CD4-positive, CD25-positive, alpha-beta regulatory T cell (primary cell): Measurements from ENCODE around the gene RIPOR1. TPM values are rescaled to one million over a fixed set of nuclear protein-coding genes. Genes with fewer than 3 reads are reported as not detected.

ENCODE experiments used
- ATAC-seq, 2 donors: fragments of 150-1000 bp; cut with Tn5 transposase; one replicate each; pipeline ENCODE4 v1.10.0; 2021; ENCODE audit warnings: low read depth in 2 of 2, moderate number of reproducible peaks in 2 of 2, moderate library complexity in 1 of 2
- DNase-seq, 3 donors: peaks; one replicate each; pipeline versions ENCODE4 v3.0.0 to v3.0.0-alpha.2; 2012 to 2022; ENCODE audit warnings: mixed read lengths in 1 of 3
- H3K27ac ChIP-seq: one replicate; pipeline ENCODE4 v1.7.0; 2013; ENCODE audit warnings: mild to moderate bottlenecking, low read length; ENCODE audit not compliant: insufficient read depth, poor library complexity, severe bottlenecking
- H3K27me3 ChIP-seq: one replicate; pipeline ENCODE4 v1.7.0; 2013; ENCODE audit warnings: low read length; ENCODE audit not compliant: control insufficient read depth, insufficient read depth
- H3K36me3 ChIP-seq: one replicate; pipeline ENCODE4 v1.7.0; 2013; ENCODE audit warnings: mild to moderate bottlenecking, low read length, moderate library complexity; ENCODE audit not compliant: control insufficient read depth, insufficient read depth
- H3K4me1 ChIP-seq: 2 replicates; pipeline ENCODE4 v1.7.0; 2013; ENCODE audit warnings: mild to moderate bottlenecking, low read length; ENCODE audit not compliant: insufficient read depth, control insufficient read depth, poor library complexity, severe bottlenecking
- H3K4me3 ChIP-seq: one replicate; pipeline ENCODE4 v1.7.0; 2013; ENCODE audit warnings: low read depth, mild to moderate bottlenecking, low read length, moderate library complexity
- H3K9me3 ChIP-seq, 2 experiments: 1 replicate in 1 of 2; 2 replicates in 1 of 2; pipeline ENCODE4 v1.7.0; 2013; ENCODE audit warnings: low read length in 2 of 2, mild to moderate bottlenecking in 1 of 2, moderate library complexity in 1 of 2; ENCODE audit not compliant: control insufficient read depth in 2 of 2
- H3K27ac Mint-ChIP-seq, 3 donors: one replicate each; pipeline ENCODE4 v1.8.0; 2020 to 2022; ENCODE audit warnings: mild to moderate bottlenecking in 3 of 3, mixed read lengths in 3 of 3, moderate library complexity in 2 of 3
- H3K27me3 Mint-ChIP-seq: one replicate; pipeline ENCODE4 v1.8.0; 2022; ENCODE audit warnings: mild to moderate bottlenecking, mixed read lengths
- H3K36me3 Mint-ChIP-seq: one replicate; pipeline ENCODE4 v1.8.0; 2020; ENCODE audit warnings: mixed read lengths
- H3K4me1 Mint-ChIP-seq, 4 donors: one replicate each; pipeline ENCODE4 v1.8.0; 2020 to 2022; ENCODE audit warnings: mixed read lengths in 4 of 4, mild to moderate bottlenecking in 1 of 4
- H3K4me3 Mint-ChIP-seq, 4 donors: one replicate each; pipeline ENCODE4 v1.8.0; 2020 to 2022; ENCODE audit warnings: mild to moderate bottlenecking in 4 of 4, mixed read lengths in 4 of 4, moderate library complexity in 3 of 4
- H3K9me3 Mint-ChIP-seq, 7 donors: one replicate each; pipeline ENCODE4 v1.8.0; 2020 to 2022; ENCODE audit warnings: mixed read lengths in 7 of 7, mild to moderate bottlenecking in 3 of 7, moderate library complexity in 2 of 7
- polyA plus RNA-seq, 4 donors: library from polyadenylated mRNA; unstranded; fragments of 300-500 nt; fragmentation: Illumina TruSeq; gene quantifications; one replicate each; pipeline ENCODE4 v1.2.3, GENCODE V29; 2021
- total RNA-seq: library from RNA; stranded (reverse); gene quantifications from one replicate; pipeline ENCODE4 v1.2.3, GENCODE V29; 2022

RIPOR1 gene
- total and polyA plus RNA-seq, 5 donors from 2014 or later, result 0.91 to 16.6 (median 2.2) TPM

DNA sequence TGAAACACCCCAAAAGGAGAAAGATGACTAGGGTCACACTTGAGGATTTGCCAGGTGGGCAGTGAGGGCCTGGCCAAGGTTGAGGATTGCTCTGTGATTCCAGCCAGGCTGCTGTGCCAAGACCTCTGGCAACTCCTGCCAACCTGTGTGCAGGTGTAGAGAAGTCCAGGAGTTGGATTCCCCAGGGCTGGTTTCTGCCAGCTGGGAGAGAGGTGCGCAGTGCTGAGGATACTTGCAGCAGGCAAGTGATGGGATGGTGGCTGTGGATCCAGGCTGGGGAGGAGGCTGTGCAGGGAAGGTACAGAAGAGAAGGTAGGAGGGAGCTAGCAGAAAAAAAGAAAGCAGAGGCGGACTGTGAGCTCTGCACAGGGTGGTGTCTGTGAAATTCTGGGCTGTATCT is 6.6 kb downstream of the RIPOR1 start:
- Histone ChIP-seq H3K4me1 (peaks cover 25% of the 10 kb centered on the region), H3K27me3 (peaks cover 12% of the 10 kb centered on the region), H3K4me3 (no peak overlapping the region), H3K27ac (no peak overlapping the region), H3K9me3 (no peaks in the 10 kb centered on the region), H3K36me3 (no peaks in the 10 kb centered on the region)
- Mint-ChIP-seq H3K36me3 (no peaks in the 10 kb centered on the region), H3K27ac (peak overlapping the region in 2 of 3 donors; percentile 55 to 80), H3K9me3 (no peaks in the 10 kb centered on the region), H3K4me1 (peaks cover 0 to 58% (median 20%) of the 10 kb centered on the region in 4 donors), H3K4me3 (peak overlapping the region in 3 of 4 donors; percentile 66 to 92 (median 82)), H3K27me3 (peaks cover 53% of the 10 kb centered on the region)
- DNase-seq, result no peak
- ATAC-seq, result no peak

DNA sequence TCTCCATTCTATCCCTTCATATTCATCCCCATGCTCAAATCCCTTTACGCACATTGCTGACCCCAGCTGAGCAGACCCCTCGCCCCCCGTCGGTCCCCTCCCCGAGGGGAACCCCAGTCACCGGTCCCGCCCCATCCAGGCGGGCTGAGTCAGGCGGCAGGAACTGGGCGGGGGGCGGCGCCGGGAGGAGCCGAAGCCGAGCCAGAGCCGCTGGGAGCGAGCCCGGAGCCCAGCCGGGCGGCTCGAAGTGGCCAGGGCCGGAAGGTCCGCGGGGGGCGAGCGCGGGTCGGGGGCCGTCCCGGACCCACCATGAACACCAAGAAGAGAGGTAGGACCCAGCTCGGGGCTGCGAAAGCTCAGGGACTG is 8.6 kb downstream of the RIPOR1 start:
- H3K4me3 Mint-ChIP-seq, result peak overlapping the region; percentile 81 to 93 (median 84)
- peaks cover 18% of the 10 kb centered on the region for H3K4me1 ChIP-seq
- ATAC-seq, result peak; percentile 14 to 40
- H3K4me1 Mint-ChIP-seq, result peaks cover 2 to 62% (median 23%) of the 10 kb centered on the region in 4 donors
- peaks cover 35% of the 10 kb centered on the region for H3K27me3 Mint-ChIP-seq
- H3K9me3 Mint-ChIP-seq, result no peaks in the 10 kb centered on the region
- H3K36me3 ChIP-seq, result peaks cover 3% of the 10 kb centered on the region
- H3K36me3 Mint-ChIP-seq, result peaks cover 9% of the 10 kb centered on the region
- H3K27ac Mint-ChIP-seq, result peak overlapping the region; percentile 80 to 86 (median 85)
- DNase-seq, result peak in 1 of 3 donors; percentile 44
- H3K9me3 ChIP-seq, result no peaks in the 10 kb centered on the region
- H3K4me3 ChIP-seq, result no peak overlapping the region
- peaks cover 2% of the 10 kb centered on the region for H3K27me3 ChIP-seq
- H3K27ac ChIP-seq, result peak overlapping the region; percentile 78

DNA sequence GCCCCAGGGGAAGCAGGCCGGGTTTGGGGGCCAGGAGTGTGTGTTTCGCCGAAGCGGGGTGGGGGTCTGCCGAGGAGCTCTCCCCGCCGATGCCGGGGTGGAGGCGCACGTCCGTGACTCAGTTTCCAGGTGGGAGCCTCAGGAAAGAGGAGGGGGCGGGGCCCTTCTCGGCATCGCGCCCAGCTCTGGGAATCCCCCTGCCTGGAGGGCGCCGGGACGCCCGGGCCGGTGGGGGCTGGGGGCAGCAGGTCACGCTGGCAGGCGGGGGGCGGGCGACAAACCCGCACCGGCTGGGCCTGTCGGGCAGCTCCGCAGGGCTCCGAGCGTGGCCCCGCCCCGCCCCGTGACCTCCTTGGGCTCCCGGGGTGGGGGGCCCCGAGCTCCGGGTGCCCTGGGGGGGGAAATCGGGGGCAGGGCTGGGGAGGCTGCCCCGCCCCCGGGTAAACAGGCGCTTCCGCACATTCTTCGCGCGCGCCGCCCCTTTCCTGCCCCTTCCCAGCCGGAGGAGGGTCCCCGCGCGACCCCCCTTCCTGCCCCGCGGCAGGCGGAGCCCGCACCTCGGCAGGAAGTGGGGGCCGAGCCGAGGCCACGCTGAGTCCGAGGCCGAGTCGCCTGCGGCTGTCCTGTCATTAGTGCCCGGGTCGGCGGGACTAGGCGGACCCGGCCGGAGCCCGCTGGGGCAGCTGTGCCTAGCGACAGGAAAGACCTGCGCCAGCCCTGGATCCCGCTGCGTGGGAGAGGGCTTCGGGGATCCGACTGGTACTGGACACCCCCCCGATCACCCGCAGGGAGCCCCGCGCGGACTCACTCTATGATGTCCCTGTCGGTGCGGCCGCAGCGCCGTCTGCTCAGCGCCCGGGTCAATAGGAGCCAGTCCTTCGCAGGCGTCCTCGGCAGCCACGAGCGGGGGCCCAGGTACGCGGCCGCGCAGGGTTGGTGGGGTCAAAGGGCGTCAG is 9.3 kb downstream of the RIPOR1 start:
- Mint-ChIP-seq H3K4me1 (peaks cover 8 to 68% (median 27%) of the 10 kb centered on the region in 4 donors), H3K27me3 (peaks cover 33% of the 10 kb centered on the region), H3K4me3 (peak overlapping the region; percentile 53 to 87 (median 72)), H3K27ac (no peak overlapping the region), H3K36me3 (peaks cover 12% of the 10 kb centered on the region), H3K9me3 (no peaks in the 10 kb centered on the region)
- Histone ChIP-seq H3K4me3 (no peak overlapping the region), H3K4me1 (peaks cover 22% of the 10 kb centered on the region), H3K9me3 (no peaks in the 10 kb centered on the region), H3K27ac (peak overlapping the region; percentile 78), H3K27me3 (peaks cover 1% of the 10 kb centered on the region), H3K36me3 (peaks cover 3% of the 10 kb centered on the region)
- ATAC-seq (peak; percentile 44 to 50), DNase-seq (peak; percentile 63 to 76 (median 75))

DNA sequence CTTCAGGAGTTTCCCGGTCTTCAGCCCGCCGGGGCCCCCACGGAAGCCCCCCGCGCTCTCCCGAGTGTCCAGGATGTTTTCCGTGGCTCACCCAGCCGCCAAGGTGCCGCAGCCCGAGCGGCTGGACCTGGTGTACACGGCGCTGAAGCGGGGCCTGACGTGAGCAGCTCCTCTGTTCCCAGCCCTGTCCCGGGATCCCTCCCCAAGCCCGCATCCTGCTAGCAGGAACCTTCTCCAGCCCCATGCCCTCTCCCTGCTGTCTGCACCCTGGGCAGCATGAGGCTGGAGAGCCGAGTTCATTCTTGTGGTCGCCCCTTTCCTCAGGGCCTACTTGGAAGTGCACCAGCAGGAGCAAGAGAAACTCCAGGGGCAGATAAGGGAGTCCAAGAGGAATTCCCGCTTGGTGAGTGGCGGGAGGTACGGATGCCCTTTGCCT is 10.1 kb downstream of the RIPOR1 start:
- peaks cover 8 to 69% (median 28%) of the 10 kb centered on the region in 4 donors for H3K4me1 Mint-ChIP-seq
- no peak overlapping the region for H3K4me3 ChIP-seq
- H3K27me3 Mint-ChIP-seq, result peaks cover 26% of the 10 kb centered on the region

DNA sequence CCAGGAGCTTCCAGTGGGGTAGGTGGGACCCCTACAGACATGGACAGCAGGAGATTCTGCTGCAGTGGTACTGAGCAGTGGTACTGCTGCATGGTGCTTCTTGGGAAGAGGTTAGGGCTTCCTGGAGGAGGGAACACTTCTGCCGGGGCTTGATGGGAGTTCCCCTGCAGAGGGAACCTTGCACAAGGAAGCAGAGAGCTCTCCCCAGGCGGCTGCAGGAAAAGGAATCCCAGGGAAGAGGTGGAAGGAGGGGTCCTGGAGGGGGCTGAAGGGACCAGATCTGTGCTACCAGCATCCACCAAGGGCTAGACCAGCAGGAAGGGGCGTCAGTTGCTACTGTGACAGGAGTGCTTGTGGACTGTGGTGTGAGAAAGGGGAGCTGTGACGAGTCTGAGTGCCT is 10.6 kb downstream of the RIPOR1 start:
- no peak for ATAC-seq

More for the DNA sequence above, 10.1 kb downstream of the RIPOR1 start:
- Histone ChIP-seq H3K27ac (peak overlapping the region; percentile 78), H3K4me1 (peaks cover 25% of the 10 kb centered on the region), H3K36me3 (peaks cover 3% of the 10 kb centered on the region), H3K27me3 (no peaks in the 10 kb centered on the region), H3K9me3 (no peaks in the 10 kb centered on the region)
- Mint-ChIP-seq H3K36me3 (peaks cover 12% of the 10 kb centered on the region), H3K27ac (peak overlapping the region; percentile 48 to 88 (median 78)), H3K4me3 (peak overlapping the region; percentile 62 to 85 (median 83)), H3K9me3 (no peaks in the 10 kb centered on the region)
- DNase-seq (no peak), ATAC-seq (no peak)

DNA sequence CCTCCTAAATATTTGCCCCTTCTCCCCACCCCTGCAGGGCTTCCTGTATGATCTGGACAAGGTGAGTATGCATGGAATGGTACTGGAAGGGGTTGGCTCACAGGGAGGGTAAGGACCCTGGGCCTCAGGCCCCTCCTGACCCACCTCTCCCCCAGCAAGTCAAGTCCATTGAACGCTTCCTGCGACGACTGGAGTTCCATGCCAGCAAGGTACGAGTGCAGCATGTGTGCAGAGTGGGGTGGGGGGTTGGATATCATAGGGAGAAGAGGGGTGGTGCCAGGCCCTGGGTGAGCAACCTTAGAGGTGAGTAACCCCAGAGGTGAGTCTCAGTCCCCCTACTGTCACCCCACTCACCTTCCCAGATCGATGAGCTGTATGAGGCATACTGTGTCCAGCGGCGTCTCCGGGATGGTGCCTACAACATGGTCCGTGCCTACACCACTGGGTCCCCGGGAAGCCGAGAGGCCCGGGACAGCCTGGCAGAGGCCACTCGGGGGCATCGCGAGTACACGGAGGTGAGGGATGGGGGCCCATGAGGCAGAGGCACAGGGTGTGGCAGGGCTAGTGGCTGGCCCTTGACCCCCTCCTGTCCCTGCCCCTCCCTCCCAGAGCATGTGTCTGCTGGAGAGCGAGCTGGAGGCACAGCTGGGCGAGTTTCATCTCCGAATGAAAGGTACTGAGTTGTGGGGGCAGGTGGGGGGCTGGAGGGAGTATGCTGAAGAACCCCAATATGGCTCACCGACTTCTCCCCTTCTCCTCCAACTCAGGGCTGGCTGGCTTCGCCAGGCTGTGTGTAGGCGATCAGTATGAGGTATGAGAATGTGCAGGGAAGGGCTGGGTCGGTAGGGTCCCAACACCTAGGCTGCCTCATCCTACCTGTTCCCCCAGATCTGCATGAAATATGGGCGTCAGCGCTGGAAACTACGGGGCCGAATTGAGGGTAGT is 11.3 kb downstream of the RIPOR1 start:
- peaks cover 3% of the 10 kb centered on the region for H3K36me3 ChIP-seq
- no peaks in the 10 kb centered on the region for H3K27me3 ChIP-seq
- H3K27ac ChIP-seq, result no peak overlapping the region
- Mint-ChIP-seq H3K27me3 (peaks cover 21% of the 10 kb centered on the region), H3K4me3 (peak overlapping the region; percentile 64 to 85 (median 82)), H3K4me1 (peaks cover 8 to 73% (median 26%) of the 10 kb centered on the region in 4 donors), H3K27ac (peak overlapping the region; percentile 52 to 80 (median 78)), H3K36me3 (peaks cover 12% of the 10 kb centered on the region), H3K9me3 (no peaks in the 10 kb centered on the region)
- peaks cover 25% of the 10 kb centered on the region for H3K4me1 ChIP-seq
- no peak overlapping the region for H3K4me3 ChIP-seq
- ATAC-seq (no peak), DNase-seq (no peak)
- H3K9me3 ChIP-seq, result no peaks in the 10 kb centered on the region

More for the DNA sequence above, 10.6 kb downstream of the RIPOR1 start:
- peak overlapping the region; percentile 78 for H3K27ac ChIP-seq
- H3K4me3 ChIP-seq, result no peak overlapping the region
- H3K9me3 Mint-ChIP-seq, result no peaks in the 10 kb centered on the region
- H3K9me3 ChIP-seq, result no peaks in the 10 kb centered on the region
- H3K36me3 Mint-ChIP-seq, result peaks cover 12% of the 10 kb centered on the region
- H3K27me3 ChIP-seq, result no peaks in the 10 kb centered on the region
- peak overlapping the region; percentile 62 to 85 (median 83) for H3K4me3 Mint-ChIP-seq
- H3K4me1 Mint-ChIP-seq, result peaks cover 8 to 73% (median 28%) of the 10 kb centered on the region in 4 donors
- DNase-seq, result no peak
- peaks cover 25% of the 10 kb centered on the region for H3K4me1 ChIP-seq
- peaks cover 3% of the 10 kb centered on the region for H3K36me3 ChIP-seq
- H3K27me3 Mint-ChIP-seq, result peaks cover 25% of the 10 kb centered on the region
- peak overlapping the region; percentile 52 to 88 (median 78) for H3K27ac Mint-ChIP-seq

DNA sequence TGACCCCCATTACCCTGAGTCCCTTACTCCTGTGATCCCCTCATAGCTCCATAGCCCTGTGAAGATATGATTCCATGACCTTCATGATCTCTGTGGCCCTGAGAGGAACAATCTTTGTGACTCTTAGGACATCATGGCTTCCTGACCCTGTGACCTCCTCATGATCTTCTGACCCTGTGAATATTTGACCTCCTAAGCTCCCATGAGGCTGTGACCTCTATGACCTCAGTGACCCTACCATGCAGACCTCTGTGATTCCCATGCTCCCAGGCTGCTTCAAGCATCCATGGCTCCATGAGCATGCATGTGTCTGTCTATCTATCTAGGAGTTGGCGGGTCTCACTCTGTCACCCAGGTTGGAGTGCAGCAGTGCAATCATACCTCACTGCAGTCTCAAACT is 12.1 kb downstream of the RIPOR1 start:
- H3K27ac Mint-ChIP-seq, result peak overlapping the region; percentile 10 to 80 (median 33)
- Histone ChIP-seq H3K27me3 (no peaks in the 10 kb centered on the region), H3K27ac (no peak overlapping the region), H3K9me3 (no peaks in the 10 kb centered on the region), H3K4me3 (no peak overlapping the region), H3K4me1 (peaks cover 25% of the 10 kb centered on the region), H3K36me3 (peaks cover 7% of the 10 kb centered on the region)
- no peak for ATAC-seq
- H3K9me3 Mint-ChIP-seq, result no peaks in the 10 kb centered on the region
- peaks cover 14% of the 10 kb centered on the region for H3K27me3 Mint-ChIP-seq
- H3K4me1 Mint-ChIP-seq, result peaks cover 8 to 65% (median 22%) of the 10 kb centered on the region in 4 donors
- peak overlapping the region; percentile 49 to 82 (median 65) for H3K4me3 Mint-ChIP-seq
- DNase-seq, result no peak
- H3K36me3 Mint-ChIP-seq, result peaks cover 12% of the 10 kb centered on the region
